CD4-positive, alpha-beta T cell treated with Interleukin-6 at 100 ng/mL for 8 hours (primary cell): Measurements from ENCODE around the gene REEP6.
A peak's percentile ranks its signal among the peaks of the same experiment; 100 is the strongest.

Experiments used
- DNase-seq: peaks from one replicate; pipeline ENCODE4 v3.0.0-alpha.2; 2020; ENCODE audit warnings: mixed read lengths, low spot score

The REEP6 gene

DNA sequence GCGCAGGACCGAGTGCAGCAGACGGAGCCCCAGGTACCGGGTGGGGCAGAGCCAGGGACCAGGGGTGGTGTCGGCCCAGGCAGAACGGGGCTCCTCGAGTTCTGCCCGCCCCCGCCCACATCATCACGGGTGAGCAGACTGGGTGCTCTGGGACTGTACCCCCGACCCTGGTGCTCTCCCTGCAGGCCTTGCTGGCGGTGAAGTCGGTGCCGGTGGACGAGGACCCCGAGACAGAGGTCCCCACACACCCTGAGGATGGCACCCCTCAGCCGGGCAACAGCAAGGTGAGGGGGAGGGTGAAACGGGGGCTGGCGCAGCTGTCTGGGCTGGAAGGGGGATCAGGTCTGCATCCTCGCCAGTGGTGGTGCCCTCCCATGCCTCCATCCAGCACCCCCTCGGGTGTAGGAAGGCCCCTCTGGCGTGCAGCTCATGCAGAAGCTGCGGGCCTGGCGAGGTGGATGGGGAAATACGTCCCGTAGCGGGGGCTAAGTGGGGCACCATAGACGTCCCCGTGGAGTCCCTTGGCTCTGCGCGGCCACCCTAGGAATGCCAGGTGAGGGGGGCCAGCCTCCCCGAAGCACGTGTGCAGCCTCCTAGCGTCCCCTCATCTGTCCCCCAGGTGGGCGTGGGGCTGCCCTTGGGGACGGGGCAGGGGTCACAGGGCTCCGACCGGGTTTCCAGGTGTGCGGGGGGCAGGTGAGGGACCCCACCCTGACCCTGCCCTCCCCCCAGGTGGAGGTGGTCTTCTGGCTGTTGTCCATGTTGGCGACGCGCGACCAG is 34.7 kb upstream of the REEP6 start:
- DNase-seq, result no peak

DNA sequence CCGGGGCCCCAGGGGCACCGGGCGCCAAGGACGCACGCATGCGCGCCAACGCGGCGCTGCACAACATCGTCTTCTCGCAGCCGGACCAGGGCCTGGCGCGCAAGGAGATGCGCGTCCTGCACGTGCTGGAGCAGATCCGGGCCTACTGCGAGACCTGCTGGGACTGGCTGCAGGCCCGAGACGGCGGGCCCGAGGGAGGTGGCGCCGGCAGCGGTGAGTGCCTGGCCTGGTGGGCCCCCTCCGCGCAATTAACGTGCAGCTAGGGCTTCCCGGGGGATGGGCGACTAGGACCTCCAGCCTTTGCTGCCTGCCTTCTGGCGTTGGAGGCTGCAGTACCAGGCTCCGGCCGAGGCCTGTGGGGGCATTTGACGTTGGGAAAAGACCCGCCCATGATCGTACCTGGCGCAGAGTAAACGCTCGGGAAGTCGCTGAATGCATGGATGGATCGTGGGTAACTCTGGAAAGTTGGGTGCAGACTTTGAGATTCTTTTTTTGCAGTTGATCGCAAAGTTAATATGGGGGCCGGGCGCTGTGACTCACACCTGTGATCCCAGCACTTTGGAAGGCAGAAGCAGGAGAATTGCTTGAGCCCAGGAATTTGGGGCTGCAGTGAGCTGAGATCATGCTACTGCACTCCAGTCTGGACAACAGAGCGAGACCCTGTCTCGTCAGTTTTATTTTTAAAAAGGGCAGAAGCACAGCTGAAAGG is 33.8 kb upstream of the REEP6 start:
- no peak for DNase-seq

DNA sequence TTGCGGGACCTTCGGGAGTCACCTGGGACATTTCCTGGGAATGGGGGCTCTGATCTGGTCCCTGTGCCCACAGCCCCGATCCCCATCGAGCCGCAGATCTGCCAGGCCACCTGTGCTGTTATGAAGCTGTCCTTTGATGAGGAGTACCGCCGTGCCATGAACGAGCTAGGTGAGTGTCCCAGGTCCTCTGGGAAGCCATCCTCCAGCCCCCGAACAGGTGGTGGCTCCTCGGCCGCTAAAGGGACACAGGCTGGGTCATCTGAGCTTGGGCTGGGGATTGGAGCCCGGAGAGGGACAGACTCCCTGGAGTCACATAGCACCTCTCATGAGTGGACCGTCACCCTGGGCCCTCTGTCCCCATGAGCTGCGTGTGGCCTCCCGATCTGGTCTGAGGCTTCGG is 33.1 kb upstream of the REEP6 start:
- no peak for DNase-seq

DNA sequence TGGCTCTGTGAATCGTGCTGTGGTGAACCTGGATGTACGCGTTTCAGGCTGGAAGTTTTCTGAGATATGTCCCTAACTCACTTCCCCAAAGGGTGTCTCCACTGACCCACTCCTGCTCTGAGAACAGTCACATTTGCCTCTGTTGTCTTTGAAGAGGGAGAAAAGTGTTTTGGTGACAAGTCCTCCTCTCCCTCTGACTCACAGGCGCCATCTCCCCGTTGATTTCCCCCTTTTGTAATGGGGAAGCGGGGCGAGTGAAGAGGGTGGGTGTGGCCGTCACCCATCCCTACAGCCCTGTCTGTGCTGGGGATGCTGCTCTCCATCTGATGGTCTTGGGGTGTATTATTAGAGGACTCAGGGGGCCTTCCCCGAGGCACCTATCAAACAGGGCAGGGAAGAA is 31.5 kb upstream of the REEP6 start:
- no peak for DNase-seq

DNA sequence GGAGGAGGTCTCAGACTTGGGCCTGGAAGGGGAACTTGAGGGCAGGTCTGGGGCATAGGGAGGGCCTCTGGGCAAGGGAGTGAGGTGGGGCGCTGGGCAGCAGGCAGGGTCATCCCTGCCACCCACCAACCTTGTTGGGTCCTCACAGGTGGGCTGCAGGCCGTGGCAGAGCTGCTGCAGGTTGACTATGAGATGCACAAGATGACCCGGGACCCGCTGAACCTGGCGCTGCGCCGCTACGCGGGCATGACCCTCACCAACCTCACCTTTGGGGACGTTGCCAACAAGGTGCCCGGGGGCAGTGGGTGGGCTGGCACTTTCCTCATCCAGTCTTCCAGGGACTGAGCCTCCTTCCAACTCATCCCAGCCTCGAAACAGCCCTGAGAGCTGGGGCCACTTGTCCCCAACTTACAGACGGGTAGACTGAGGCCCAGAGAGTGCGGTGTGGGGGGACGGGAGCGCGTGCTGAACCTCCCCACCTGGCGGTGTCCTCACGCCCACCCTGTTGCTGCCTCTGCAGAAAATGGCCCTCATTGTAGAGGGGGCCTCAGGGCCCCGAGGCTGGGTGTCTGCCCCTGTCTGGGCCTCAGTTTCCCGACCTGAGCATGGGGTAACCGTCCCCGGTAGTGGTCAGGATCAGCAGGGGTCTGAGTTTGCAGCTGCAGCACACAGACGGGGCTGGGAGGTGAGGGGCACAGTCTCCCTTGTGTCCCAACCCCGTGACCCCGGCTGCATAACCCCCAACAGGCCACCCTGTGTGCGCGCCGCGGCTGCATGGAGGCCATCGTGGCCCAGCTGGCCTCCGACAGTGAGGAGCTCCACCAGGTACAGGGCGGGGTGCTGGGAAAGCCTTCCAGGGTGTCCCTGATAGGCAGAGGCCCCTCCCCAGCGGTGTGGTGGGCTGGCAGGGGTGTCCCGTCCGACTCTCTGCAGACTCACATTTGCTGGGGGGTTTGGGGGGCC is 30.7 kb upstream of the REEP6 start:
- DNase-seq, result no peak

- no peak for DNase-seq
Measured at GRCh38 chr19:1461862-1462261, 29.1 kb upstream of the REEP6 start.

GRCh38 chr19:1465191-1466016 is 25.6 kb upstream of the REEP6 start:
- no peak for DNase-seq

- no peak for DNase-seq
Measured at GRCh38 chr19:1466018-1466460, 24.9 kb upstream of the REEP6 start.

- DNase-seq, result no peak
Measured at GRCh38 chr19:1466461-1467214, 24.3 kb upstream of the REEP6 start.

DNA sequence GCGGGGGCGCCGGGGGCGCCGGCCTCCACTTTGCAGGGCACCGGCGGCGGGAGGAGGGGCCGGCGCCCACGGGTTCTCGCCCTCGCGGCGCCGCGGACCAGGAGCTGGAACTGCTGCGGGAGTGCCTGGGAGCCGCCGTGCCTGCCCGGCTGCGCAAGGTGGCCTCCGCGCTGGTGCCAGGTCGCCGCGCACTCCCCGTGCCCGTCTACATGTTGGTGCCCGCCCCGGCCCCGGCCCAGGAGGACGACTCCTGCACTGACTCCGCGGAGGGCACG is 23.8 kb upstream of the REEP6 start:
- DNase-seq, result no peak

- DNase-seq, result no peak
Measured at GRCh38 chr19:1467490-1468273, 23.3 kb upstream of the REEP6 start.

DNA sequence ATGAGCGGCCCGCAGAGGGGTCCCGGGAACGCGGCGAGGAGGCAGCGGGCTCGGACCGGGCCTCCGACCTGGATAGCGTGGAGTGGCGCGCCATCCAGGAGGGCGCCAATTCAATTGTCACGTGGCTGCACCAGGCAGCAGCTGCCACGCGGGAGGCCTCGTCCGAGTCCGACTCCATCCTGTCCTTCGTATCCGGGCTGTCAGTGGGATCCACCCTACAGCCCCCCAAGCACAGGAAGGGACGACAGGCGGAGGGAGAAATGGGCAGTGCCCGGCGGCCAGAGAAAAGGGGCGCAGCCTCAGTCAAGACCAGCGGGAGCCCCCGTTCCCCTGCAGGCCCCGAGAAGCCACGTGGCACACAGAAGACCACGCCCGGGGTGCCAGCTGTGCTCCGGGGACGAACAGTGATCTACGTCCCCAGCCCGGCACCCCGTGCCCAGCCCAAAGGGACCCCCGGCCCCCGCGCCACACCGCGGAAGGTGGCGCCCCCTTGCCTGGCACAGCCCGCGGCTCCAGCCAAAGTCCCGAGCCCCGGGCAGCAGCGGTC is 22.6 kb upstream of the REEP6 start:
- no peak for DNase-seq

DNA sequence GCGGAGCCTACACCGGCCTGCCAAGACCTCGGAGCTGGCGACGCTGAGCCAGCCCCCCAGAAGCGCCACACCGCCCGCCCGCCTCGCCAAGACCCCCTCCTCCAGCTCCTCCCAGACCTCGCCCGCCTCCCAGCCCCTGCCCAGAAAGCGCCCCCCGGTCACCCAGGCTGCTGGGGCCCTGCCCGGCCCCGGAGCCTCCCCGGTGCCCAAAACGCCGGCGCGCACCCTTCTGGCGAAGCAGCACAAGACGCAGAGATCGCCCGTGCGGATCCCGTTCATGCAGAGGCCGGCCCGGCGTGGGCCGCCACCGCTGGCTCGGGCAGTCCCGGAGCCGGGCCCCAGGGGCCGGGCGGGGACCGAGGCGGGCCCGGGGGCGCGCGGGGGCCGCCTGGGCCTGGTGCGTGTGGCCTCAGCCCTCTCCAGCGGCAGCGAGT is 22.1 kb upstream of the REEP6 start:
- no peak for DNase-seq

DNA sequence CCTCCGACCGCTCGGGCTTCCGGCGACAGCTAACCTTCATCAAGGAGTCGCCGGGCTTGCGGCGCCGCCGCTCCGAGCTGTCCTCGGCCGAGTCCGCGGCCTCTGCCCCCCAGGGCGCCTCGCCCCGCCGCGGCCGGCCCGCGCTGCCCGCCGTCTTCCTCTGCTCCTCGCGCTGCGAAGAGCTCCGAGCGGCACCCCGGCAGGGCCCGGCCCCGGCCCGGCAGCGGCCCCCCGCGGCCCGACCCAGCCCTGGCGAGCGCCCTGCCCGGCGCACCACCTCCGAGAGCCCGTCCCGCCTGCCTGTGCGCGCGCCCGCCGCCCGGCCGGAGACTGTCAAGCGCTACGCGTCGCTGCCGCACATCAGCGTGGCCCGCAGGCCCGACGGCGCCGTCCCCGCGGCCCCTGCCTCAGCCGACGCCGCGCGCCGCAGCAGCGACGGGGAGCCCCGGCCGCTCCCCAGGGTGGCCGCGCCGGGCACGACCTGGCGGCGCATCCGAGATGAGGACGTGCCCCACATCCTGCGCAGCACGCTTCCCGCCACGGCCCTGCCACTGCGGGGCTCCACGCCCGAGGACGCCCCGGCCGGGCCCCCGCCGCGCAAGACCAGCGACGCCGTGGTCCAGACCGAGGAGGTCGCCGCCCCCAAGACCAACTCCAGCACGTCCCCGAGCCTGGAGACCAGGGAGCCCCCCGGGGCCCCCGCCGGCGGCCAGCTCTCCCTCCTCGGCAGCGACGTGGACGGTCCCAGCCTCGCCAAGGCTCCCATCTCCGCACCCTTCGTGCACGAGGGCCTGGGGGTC is 21.5 kb upstream of the REEP6 start:
- no peak for DNase-seq

GRCh38 chr19:1470055-1470304 is 21.0 kb upstream of the REEP6 start:
- no peak for DNase-seq

GRCh38 chr19:1470305-1471009 is 20.5 kb upstream of the REEP6 start:
- DNase-seq, result peak; percentile 75

GRCh38 chr19:1471010-1471514 is 19.9 kb upstream of the REEP6 start:
- no peak for DNase-seq

DNA sequence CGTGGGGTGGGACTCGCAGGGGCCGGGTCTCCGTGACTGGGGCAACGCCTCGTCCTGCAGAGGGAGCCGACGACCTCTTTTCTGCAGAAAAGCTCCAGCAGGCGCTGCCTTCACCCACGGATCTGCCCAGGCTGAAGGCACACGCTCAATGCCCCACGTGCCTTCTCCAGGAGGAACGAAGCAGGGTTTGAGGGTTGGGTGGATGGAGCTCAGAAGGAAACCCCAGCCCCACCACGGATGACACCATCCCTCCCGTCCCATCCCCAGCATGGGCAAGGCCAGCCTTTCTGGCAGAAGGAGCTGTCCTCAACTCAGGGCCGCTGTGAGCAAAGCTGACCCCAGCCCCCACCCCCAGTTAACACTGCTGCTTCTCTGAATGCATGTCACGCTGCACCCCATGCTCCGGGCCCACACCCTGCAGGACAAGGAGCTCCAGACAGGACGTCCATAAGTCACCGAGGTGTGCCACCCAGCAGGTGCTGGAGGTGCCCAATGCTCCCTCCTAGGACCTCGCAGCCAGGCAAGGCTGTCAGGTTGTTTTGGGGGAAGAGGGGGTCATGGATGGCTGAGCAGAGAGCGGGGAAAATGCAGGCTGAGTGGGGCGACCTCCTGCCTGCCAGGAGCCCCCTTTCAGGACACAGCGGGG is 19.3 kb upstream of the REEP6 start:
- DNase-seq, result no peak
